HepG2 (cell line): Measurements from ENCODE around the gene BICRAL. TPM values are rescaled to one million over a fixed set of nuclear protein-coding genes. Genes with fewer than 3 reads are reported as not detected.

Experiments
- ARID4A ChIP-seq: sonication (generic); formaldehyde crosslinking; IDR thresholded peaks from 2 replicates; pipeline ENCODE4 v1.5.0; 2020; ENCODE audit warnings: mild to moderate bottlenecking, missing genetic modification reagents, borderline replicate concordance
- BRD4 ChIP-seq: sonication (generic); formaldehyde crosslinking; IDR thresholded peaks from 2 replicates; pipeline ENCODE4 v1.4.0; 2020; ENCODE audit warnings: missing genetic modification reagents
- CEBPB ChIP-seq: IDR thresholded peaks from 2 replicates; pipeline ENCODE4 v1.6.1; 2011; ENCODE audit warnings: low read depth, low read length, improper control_type of control experiment, borderline replicate concordance
- ELF1 ChIP-seq: sonication (generic); formaldehyde crosslinking; IDR thresholded peaks from 2 replicates; pipeline ENCODE4 v1.4.0; 2020; ENCODE audit warnings: missing genetic modification reagents
- HBP1 ChIP-seq: IDR thresholded peaks from 2 replicates; pipeline ENCODE4 v1.6.1; 2016; ENCODE audit warnings: low read depth, control low read depth
- HOXA9 ChIP-seq: sonication (generic); formaldehyde crosslinking; IDR thresholded peaks from 2 replicates; pipeline ENCODE4 v1.8.1; 2022; ENCODE audit warnings: missing genetic modification reagents, mild to moderate bottlenecking, moderate library complexity, borderline replicate concordance
- MAFG ChIP-seq: sonication (generic); formaldehyde crosslinking; IDR thresholded peaks from 2 replicates; pipeline ENCODE4 v1.5.1; 2020; ENCODE audit warnings: mild to moderate bottlenecking, missing genetic modification reagents
- MED1 ChIP-seq: sonication (generic); formaldehyde crosslinking; IDR thresholded peaks from 2 replicates; pipeline ENCODE4 v1.4.0; 2020; ENCODE audit warnings: missing genetic modification reagents
- SAP130 ChIP-seq: IDR thresholded peaks from 2 replicates; pipeline ENCODE4 v1.6.1; 2016; ENCODE audit warnings: low read depth
- SCMH1 ChIP-seq: sonication (generic); formaldehyde crosslinking; IDR thresholded peaks from 2 replicates; pipeline ENCODE4 v1.9.0; 2021; ENCODE audit warnings: missing genetic modification reagents, mild to moderate bottlenecking, borderline replicate concordance
- SP4 ChIP-seq: sonication (generic); formaldehyde crosslinking; IDR thresholded peaks from 2 replicates; pipeline ENCODE4 v1.8.1; 2023; ENCODE audit warnings: mild to moderate bottlenecking, missing genetic modification reagents
- U2AF2 ChIP-seq: fragments of 200-400 bp; formaldehyde crosslinking; IDR thresholded peaks from 2 replicates; pipeline ENCODE4 v1.6.1; 2017; ENCODE audit warnings: low read depth, mild to moderate bottlenecking, low read length
- ZFP37 ChIP-seq: sonication (generic); formaldehyde crosslinking; IDR thresholded peaks from 2 replicates; pipeline ENCODE4 v1.4.0; 2020; ENCODE audit warnings: missing genetic modification reagents, borderline replicate concordance
- ZFY ChIP-seq: sonication (generic); formaldehyde crosslinking; IDR thresholded peaks from 2 replicates; pipeline ENCODE4 v1.4.0; 2020; ENCODE audit warnings: missing genetic modification reagents
- ZMYM3 ChIP-seq: sonication (generic); formaldehyde crosslinking; IDR thresholded peaks from 2 replicates; pipeline ENCODE4 v1.5.1; 2020; ENCODE audit warnings: mild to moderate bottlenecking, missing genetic modification reagents
- ZNF280D ChIP-seq: sonication (generic); formaldehyde crosslinking; IDR thresholded peaks from 2 replicates; pipeline ENCODE4 v1.5.1; 2020; ENCODE audit warnings: mild to moderate bottlenecking, missing genetic modification reagents
- ZNF577 ChIP-seq: sonication (generic); formaldehyde crosslinking; IDR thresholded peaks from 2 replicates; pipeline ENCODE4 v1.4.0; 2020; ENCODE audit warnings: mild to moderate bottlenecking, low read depth, missing genetic modification reagents, borderline replicate concordance
- ZNF792 ChIP-seq: IDR thresholded peaks from 2 replicates; pipeline ENCODE4 v1.6.1; 2016
- polyA plus RNA-seq, 8 experiments: library from polyadenylated mRNA; depleted of rRNA in 3 of 8; stranded (reverse) in 7 of 8; unstranded in 1 of 8; fragments of >200 nt; fragmentation: Illumina TruSeq in 4 of 8; extraction: Trizol in 4 of 8; gene quantifications; 2 replicates each; pipeline versions ENCODE4 v1.2.1 to v1.2.3, GENCODE V29; 2011 to 2016; ENCODE audit warnings: low read depth in 4 of 8, missing spikeins in 1 of 8, mixed read lengths in 1 of 8; ENCODE audit not compliant: insufficient read depth in 1 of 8
- total RNA-seq, 5 experiments: library from RNA; depleted of rRNA; stranded (reverse); fragments of >200 nt; fragmentation: Illumina TruSeq; extraction: Trizol; gene quantifications; 2 replicates each; pipeline ENCODE4 v1.2.3, GENCODE V29; 2016; ENCODE audit warnings: low read depth in 1 of 5

The BICRAL gene
- total and polyA plus RNA-seq, 2 of the 13 experiments (the other 11 are each of a cell fraction or from before 2014, with no cell fraction given) = 5.0 to 13.5 TPM

GRCh38 chr6:42890311-42891198 lies 108.7 kb downstream of the BICRAL start (continued):
- TF ChIP-seq ELF1 (CRISPR knock-in tag) (peak; percentile 98), ZNF577 (CRISPR knock-in tag) (no peak), MED1 (CRISPR knock-in tag) (peak; percentile 57; the same call in 1 of the 2 replicates), ZMYM3 (CRISPR knock-in tag) (peak; percentile 84), SAP130 (peak; percentile 97), HBP1 (CRISPR knock-in tag) (peak; percentile 54; the same call in 1 of the 2 replicates), SP4 (peak; percentile 76), MAFG (CRISPR knock-in tag) (no peak), U2AF2 (no peak), ZFP37 (CRISPR knock-in tag) (peak; percentile 87; the same call in 1 of the 2 replicates), SCMH1 (CRISPR knock-in tag) (no peak), ZNF280D (peak; percentile 93), BRD4 (CRISPR knock-in tag) (peak; percentile 46; the same call in 1 of the 2 replicates), ARID4A (CRISPR knock-in tag) (peak; percentile 98), ZFY (CRISPR knock-in tag) (peak; percentile 99), ZNF792 (CRISPR knock-in tag) (peak; percentile 42; the same call in 1 of the 2 replicates), HOXA9 (CRISPR knock-in tag) (no peak; the same call in none of the 2 replicates), CEBPB (no peak)
